ENCODE measurements around the gene EFCAB6.

Gene EFCAB6

GRCh38 chr22:43852573-43853327 lies 40.6 kb upstream of the EFCAB6 start:
- no peak for DNase-seq (ENCODE audit: low spot score)
- in situ Hi-C loops (cut with MboI; ENCODE audit: low sequenced_read_pairs, unreplicated experiment) = no loop called here
- TF ChIP-seq CTCF (IDR thresholded peaks at IDR 0.05; ENCODE audit: borderline replicate concordance, control extremely low read depth, extremely low read depth, insufficient read depth, missing control alignments) = no peak

GRCh38 chr22:43851979-43852307 lies 39.8 kb upstream of the EFCAB6 start:
- DNase-seq (ENCODE audit: low spot score) = no peak
- no peak for TF ChIP-seq CTCF (IDR thresholded peaks at IDR 0.05; ENCODE audit: borderline replicate concordance, control extremely low read depth, extremely low read depth, insufficient read depth, missing control alignments)
- in situ Hi-C loops (cut with MboI; ENCODE audit: low sequenced_read_pairs, unreplicated experiment) = no loop called here

- in situ Hi-C loops (cut with MboI; ENCODE audit: low sequenced_read_pairs, unreplicated experiment) = no loop called here
- no peak for DNase-seq (ENCODE audit: low spot score)
- TF ChIP-seq CTCF (IDR thresholded peaks at IDR 0.05; ENCODE audit: borderline replicate concordance, control extremely low read depth, extremely low read depth, insufficient read depth, missing control alignments) = no peak
These were observed 39.2 kb upstream of the EFCAB6 start for GRCh38 chr22:43851058-43851978.

GRCh38 chr22:43850529-43850928 lies 38.4 kb upstream of the EFCAB6 start:
- TF ChIP-seq CTCF (IDR thresholded peaks at IDR 0.05; ENCODE audit: borderline replicate concordance, control extremely low read depth, extremely low read depth, insufficient read depth, missing control alignments) = no peak
- no peak for DNase-seq (ENCODE audit: low spot score)

GRCh38 chr22:43849731-43850130 lies 37.6 kb upstream of the EFCAB6 start:
- in situ Hi-C loops (cut with MboI; ENCODE audit: low sequenced_read_pairs, unreplicated experiment) = no loop called here
- no peak for TF ChIP-seq CTCF (IDR thresholded peaks at IDR 0.05; ENCODE audit: borderline replicate concordance, control extremely low read depth, extremely low read depth, insufficient read depth, missing control alignments)
- no peak for DNase-seq (ENCODE audit: low spot score)

More at GRCh38 chr22:43850529-43850928, 38.4 kb upstream of the EFCAB6 start:
- in situ Hi-C loops (cut with MboI; ENCODE audit: low sequenced_read_pairs, unreplicated experiment) = no loop called here

GRCh38 chr22:43848366-43849171 lies 36.5 kb upstream of the EFCAB6 start:
- TF ChIP-seq CTCF (IDR thresholded peaks at IDR 0.05; ENCODE audit: borderline replicate concordance, control extremely low read depth, extremely low read depth, insufficient read depth, missing control alignments) = no peak
- DNase-seq (ENCODE audit: low spot score) = no peak
- in situ Hi-C loops (cut with MboI; ENCODE audit: low sequenced_read_pairs, unreplicated experiment) = no loop called here
